ENCODE measurements around the gene IRF2BPL. TPM values are rescaled to one million over a fixed set of nuclear protein-coding genes. Genes with fewer than 3 reads are reported as not detected.

Gene IRF2BPL
- polyA plus RNA-seq, 1 experiment, result 17.6 TPM

DNA sequence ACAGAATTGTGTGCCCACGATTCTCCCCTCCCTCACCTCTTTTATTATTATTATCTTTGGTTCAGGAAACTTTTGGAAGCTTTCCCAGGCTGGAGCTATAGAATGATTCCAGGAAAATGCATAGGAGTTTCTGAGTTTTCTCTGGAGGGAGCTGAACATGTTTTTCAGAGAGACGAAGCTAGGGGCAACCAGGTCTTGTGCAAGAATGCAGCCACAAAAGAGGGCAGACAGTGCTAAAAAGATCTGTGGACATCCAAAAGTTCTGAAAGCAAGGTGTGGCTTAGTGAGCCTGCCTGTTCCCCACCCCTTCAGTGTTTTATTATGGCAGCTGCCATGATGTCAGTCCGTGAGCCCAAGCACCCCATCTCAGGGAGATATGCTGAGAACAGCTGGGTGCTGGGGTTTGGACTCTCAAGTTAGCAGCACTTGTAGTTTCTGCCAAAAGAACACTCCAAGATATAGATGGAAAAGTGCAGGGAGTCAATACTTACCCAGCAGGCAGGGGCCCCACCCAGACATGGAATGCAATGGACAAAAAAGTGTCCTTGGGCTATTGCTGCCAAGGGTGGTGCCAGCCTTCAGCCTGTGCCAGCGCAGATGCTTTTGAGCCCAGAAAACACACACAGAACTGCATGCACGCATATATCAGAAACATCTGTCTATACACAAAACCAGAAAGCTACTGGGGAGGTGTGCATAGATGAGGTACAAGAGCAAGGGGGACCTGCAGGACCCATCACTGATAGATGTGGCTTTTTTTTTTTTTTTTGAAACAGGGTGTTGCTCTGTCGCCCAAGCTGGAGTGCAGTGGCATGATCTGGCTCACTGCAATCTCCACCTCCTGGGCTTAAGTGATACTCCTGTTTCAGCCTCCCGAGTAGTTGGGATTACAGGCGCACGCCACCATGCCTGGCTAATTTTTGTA is 17.0 kb upstream of the IRF2BPL start:
- TF ChIP-seq, protein P1, sequence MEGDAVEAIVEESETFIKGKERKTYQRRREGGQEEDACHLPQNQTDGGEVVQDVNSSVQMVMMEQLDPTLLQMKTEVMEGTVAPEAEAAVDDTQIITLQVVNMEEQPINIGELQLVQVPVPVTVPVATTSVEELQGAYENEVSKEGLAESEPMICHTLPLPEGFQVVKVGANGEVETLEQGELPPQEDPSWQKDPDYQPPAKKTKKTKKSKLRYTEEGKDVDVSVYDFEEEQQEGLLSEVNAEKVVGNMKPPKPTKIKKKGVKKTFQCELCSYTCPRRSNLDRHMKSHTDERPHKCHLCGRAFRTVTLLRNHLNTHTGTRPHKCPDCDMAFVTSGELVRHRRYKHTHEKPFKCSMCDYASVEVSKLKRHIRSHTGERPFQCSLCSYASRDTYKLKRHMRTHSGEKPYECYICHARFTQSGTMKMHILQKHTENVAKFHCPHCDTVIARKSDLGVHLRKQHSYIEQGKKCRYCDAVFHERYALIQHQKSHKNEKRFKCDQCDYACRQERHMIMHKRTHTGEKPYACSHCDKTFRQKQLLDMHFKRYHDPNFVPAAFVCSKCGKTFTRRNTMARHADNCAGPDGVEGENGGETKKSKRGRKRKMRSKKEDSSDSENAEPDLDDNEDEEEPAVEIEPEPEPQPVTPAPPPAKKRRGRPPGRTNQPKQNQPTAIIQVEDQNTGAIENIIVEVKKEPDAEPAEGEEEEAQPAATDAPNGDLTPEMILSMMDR (IDR thresholded peaks at IDR 0.05; ENCODE audit: insufficient read depth, low read depth, low read length), result no peak
- Histone ChIP-seq H3K4me3 (ENCODE audit: low read depth, low read length) (no peak overlapping the region), H3K36me3 (ENCODE audit: control insufficient read depth, insufficient read depth, low read length) (no peaks in the 10 kb centered on the region), H3K27me3 (ENCODE audit: control insufficient read depth, insufficient read depth, low read length) (no peaks in the 10 kb centered on the region)
- ChIA-PET POLR2A (interaction anchor here (0.6 to 1.0 kb wide), 4 partner anchors 13 to 141 kb away, joined by 3 to 5 read pairs (median 3); no protein-coding TSS in a partner anchor), CTCF (interaction anchor here (0.8 to 16.2 kb wide), 12 partner anchors 8 to 169 kb away, joined by 3 to 316 read pairs (median 6); no protein-coding TSS in a partner anchor)
- DNase-seq (ENCODE audit: low read depth), result no peak

GRCh38 chr14:77044783-77045237 is 16.3 kb upstream of the IRF2BPL start:
- TF ChIP-seq, protein P1 (IDR thresholded peaks at IDR 0.05; ENCODE audit: insufficient read depth, low read depth, low read length), result no peak
- no peaks in the 10 kb centered on the region for H3K27me3 ChIP-seq (ENCODE audit: control insufficient read depth, insufficient read depth, low read length)
- H3K4me3 ChIP-seq (ENCODE audit: low read depth, low read length), result no peak overlapping the region
- CTCF ChIA-PET, result interaction anchor here (0.8 to 16.2 kb wide), 11 partner anchors 9 to 169 kb away, joined by 4 to 316 read pairs (median 6); no protein-coding TSS in a partner anchor
- peak; percentile 52 for DNase-seq (ENCODE audit: low read depth)
- no peaks in the 10 kb centered on the region for H3K36me3 ChIP-seq (ENCODE audit: control insufficient read depth, insufficient read depth, low read length)
- POLR2A ChIA-PET, result interaction anchor here (0.6 to 1.0 kb wide), 4 partner anchors 12 to 140 kb away, joined by 3 to 4 read pairs (median 3); no protein-coding TSS in a partner anchor

DNA sequence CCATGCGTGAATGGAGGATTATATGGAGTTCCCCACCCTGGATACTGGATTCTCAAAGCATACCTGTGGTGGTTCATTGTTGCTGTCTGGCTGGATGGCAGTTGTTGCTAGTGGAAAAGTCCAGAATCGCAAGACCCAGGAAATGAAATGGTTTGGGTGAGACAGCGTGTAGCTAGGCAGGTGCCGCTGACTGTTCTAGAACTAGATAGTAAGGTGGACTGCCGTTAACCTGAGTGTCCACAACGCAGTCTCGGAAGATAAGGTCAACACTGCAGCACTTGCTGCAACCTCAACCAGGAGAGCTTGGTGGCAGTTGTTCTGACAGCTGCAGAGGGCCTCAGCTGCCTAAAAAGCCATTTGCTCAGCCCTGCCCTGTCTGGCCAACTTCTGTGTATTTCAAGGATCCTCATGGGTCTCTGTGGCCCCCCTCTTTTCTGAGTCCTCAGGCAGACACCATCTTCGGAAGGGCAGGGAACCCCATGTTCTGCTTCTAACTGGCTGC is 15.5 kb upstream of the IRF2BPL start:
- no peak overlapping the region for H3K4me3 ChIP-seq (ENCODE audit: low read depth, low read length)
- TF ChIP-seq, protein P1 (IDR thresholded peaks at IDR 0.05; ENCODE audit: insufficient read depth, low read depth, low read length), result no peak
- H3K27me3 ChIP-seq (ENCODE audit: control insufficient read depth, insufficient read depth, low read length), result no peaks in the 10 kb centered on the region
- DNase-seq (ENCODE audit: low read depth), result no peak
- ChIA-PET CTCF (interaction anchor here (1.7 to 16.2 kb wide), 6 partner anchors 10 to 168 kb away, joined by 6 to 316 read pairs (median 10); no protein-coding TSS in a partner anchor), POLR2A (interaction anchor here (0.6 kb wide), 1 partner anchor 123 kb away, joined by 4 read pairs; no protein-coding TSS in a partner anchor)
- H3K36me3 ChIP-seq (ENCODE audit: control insufficient read depth, insufficient read depth, low read length), result no peaks in the 10 kb centered on the region

DNA sequence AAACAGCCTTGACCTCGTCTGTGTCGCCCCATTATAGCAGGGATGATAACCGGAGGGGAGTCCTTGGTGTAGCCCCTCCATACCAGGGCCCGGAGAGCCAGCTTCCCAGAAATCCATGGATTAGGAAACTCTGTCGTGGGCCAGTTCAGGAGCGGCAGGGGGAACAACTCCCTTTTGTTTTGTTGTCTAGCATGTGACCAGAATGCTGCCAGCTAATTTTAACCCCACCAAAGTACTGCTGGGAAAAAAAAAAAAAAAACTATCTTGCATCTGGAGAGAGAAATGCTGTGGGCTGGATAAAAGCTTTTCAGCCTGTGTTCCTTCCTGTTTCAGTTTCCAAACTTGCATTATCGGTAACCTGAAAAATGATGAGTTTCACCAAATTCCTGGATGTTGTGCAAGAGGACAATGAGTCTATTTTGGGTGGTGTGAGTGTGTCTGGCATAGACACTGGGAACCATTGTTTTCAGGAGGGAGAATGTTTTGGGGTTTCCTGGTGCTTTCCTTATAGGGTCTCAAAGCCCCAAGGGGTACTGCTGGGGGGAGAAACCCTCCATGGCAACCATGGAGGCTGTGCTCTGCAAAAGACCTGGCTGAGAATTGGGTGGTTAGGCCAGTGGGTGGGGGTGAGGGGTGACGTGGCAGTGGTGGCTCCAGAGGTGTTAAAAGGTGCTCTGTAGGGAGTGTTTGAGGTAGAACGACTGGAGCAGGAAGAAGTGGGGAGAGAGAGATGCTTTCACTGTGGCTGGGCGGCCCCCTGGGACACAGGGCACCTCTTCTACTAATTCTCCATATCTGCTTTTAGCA is 14.9 kb upstream of the IRF2BPL start:
- TF ChIP-seq, protein P1 (IDR thresholded peaks at IDR 0.05; ENCODE audit: insufficient read depth, low read depth, low read length), result no peak
- Histone ChIP-seq H3K4me3 (ENCODE audit: low read depth, low read length) (no peak overlapping the region), H3K27me3 (ENCODE audit: control insufficient read depth, insufficient read depth, low read length) (no peaks in the 10 kb centered on the region), H3K36me3 (ENCODE audit: control insufficient read depth, insufficient read depth, low read length) (no peaks in the 10 kb centered on the region)
- ChIA-PET CTCF (interaction anchor here (0.6 to 16.2 kb wide), 8 partner anchors 11 to 167 kb away, joined by 3 to 316 read pairs (median 8); partner anchors contain the start of gene IRF2BPL), POLR2A (interaction anchor here (0.5 to 0.6 kb wide), 2 partner anchors 14 to 270 kb away, joined by 3 to 4 read pairs; no protein-coding TSS in a partner anchor)
- DNase-seq (ENCODE audit: low read depth), result peak; percentile 90
